ENCODE results near the gene DNAJC6.

DNAJC6 gene

DNA sequence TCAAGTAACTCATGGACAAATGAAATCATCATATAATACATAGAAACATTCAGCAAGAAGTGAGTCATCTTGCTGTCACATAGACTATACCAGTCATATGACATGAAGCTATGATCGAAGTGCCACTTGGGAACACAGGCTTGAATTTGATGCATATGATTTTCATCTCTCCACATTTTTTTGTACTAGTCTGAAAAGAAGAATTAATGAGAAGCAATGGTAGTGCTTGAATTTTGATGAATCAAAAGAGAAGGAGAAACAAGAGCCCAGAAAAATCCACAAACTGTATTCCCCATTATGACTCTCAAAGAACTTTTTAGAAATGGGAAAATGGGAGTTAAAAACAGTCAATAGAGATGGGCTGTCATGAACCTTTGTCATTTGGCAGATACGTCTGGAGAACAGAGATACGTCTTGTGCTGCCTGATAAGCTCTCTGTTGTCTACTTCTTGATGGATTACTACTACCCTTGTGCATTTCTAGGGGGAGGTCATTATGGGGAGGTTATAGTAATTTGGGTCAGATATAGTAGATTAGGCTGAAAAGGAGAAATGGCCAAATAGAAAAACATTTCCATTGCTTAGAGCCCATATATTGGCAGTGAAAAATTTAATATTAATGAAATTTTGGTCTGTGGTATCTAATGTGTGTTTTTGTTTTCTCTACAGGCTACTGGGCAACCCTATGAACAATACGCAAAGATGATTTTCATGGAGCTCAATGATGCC, 103.1 kb downstream of the DNAJC6 start:
- DNase-seq, result no peak

DNA sequence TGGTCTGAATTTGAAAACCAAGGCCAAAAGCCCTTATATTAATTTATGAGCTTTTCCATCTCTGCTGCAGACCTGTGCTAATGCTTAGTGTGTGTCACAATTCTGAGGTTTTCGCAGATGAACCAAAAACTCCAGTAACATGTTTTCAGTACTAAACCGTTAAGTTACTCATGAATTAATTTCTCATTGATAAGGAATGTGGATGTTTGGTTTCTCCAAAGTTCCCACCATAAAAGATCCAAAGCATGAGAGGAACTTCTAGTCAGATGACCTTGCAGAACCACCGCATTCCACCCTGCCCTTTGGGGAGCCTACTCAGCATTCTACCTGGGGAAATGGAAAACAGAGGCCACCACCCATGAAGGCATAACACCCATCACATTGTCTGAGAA, 103.6 kb downstream of the DNAJC6 start:
- DNase-seq, result no peak

DNA sequence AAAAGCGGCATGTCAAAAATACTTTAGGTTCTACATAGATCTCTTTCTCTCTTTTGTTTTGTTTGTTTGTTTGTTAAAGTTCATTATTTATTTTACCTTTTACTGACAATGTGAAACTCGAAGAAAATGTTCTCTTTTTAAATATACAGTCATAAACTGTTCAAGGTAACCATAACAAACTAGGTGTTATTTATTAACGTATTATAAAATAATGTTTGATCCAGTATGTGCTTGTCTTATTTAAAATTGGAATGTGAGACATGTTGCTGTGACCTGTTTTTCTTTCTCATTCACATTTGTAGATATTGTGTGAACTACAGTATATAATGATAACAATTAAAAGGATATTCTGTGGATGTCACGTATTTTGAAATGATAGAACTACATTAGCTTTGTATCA, 105.2 kb downstream of the DNAJC6 start:
- no peak for DNase-seq

DNA sequence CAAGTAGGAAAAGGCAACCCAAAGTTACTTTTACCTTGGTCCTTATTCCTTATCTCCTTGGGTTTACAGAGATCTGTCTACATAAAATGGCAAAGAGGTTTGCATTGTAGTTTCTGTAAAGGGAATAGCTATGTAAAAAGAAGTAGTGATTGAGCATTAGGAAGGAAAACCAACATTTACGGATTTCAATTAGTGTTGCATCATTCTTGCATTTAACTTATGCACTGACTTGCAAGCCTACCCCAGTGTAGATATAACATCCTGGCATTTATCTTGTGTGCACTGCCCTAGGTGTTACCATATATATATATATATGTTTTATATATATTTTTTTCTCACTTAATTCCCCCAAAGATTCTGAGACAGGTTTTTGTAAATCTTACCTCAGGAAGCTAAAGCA, 107.4 kb downstream of the DNAJC6 start:
- DNase-seq, result no peak

DNA sequence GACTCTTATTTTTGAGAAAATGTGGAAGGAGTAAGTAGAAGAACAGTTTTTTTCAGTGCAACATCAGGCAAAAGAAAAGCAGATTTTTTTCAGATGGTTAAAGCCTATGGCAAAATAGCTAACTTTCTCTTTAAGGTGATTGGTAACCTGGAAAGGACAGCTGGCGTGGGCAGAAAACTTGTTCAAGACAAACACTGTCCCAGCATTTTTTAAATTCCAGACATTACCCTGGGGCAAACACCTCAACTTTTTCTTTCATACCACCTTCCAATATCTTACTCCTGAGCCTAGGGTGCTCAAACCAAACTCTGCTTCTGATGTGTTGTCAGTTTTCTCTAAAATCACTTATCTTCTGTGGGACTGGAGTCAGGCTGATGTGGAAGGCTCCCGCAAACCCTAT, 108.4 kb downstream of the DNAJC6 start:
- DNase-seq, result no peak

DNA sequence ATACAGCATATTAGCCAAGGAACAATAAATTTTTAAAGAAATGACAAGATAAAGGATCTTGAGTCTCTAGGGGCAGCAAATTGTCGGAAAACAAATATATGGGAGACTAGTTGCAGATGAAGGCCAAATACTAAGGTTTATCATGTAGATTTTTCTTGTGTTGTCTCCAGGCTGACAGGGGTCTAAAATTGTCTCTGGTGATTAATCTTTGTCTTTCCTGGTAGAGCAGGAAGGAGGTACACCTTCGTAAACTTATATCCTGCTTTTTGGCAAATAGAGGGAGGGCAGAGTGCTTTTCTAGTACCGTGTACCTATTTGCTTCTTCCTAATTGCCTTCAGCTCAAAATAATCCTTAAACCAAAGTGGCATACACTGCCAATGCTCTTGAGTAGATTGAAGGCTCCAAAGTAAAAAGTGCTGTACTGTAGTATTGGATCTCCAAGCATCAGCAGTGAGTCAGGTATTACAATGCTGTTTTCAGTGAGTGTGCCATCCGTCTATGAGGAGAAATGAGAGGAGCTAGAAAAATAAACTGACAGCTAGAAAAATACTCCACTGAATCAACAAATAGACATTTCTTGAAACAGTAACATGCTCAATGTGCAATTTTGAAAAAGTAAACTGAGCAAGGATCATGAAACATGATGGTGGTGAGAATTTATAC, 109.3 kb downstream of the DNAJC6 start:
- DNase-seq, result no peak

DNA sequence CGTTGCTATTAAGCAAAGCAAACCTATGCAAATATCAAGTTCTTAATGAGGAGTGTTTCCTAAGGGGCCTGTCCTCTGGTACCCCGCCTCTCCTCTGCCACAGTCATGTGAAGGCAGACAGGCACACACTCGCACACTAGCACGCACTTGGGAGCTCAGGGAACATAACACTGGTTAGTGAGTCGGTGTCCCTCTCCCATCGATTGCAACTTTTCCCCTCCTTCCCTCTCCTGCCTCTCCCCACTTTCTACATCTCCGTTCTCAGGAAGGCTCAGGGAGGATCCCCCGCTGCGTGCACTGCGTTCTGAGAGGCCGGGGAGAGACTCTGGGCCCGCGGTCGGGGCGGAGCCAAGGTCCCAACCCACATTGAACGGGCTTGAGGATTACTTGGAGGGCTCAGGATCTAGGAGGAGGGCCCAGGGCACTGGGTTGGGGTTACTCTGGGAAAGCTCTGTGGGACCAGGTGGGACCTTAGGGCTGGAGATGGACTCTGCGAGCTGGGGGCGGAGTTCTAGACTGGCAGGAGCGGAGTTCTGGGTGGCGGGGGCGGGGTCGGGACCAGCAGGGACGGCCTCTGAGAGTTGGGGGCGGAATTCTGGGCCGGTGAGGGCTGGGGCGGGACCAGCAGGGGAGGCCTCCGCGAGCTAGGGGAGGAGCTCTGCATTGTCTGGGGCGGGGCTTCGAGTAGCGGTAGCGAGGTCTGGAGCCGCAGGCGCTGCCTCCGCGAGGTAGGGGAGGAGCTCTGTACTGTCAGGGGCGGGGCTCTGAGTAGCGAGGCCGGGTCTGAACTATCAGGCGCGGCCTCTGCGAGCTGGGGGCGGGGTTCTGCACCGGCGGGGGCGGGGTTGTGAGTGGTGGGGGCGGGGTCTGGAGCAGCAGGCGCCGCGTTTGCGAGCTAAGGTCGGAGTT, 110.6 kb downstream of the DNAJC6 start:
- DNase-seq, result peak; percentile 98

DNA sequence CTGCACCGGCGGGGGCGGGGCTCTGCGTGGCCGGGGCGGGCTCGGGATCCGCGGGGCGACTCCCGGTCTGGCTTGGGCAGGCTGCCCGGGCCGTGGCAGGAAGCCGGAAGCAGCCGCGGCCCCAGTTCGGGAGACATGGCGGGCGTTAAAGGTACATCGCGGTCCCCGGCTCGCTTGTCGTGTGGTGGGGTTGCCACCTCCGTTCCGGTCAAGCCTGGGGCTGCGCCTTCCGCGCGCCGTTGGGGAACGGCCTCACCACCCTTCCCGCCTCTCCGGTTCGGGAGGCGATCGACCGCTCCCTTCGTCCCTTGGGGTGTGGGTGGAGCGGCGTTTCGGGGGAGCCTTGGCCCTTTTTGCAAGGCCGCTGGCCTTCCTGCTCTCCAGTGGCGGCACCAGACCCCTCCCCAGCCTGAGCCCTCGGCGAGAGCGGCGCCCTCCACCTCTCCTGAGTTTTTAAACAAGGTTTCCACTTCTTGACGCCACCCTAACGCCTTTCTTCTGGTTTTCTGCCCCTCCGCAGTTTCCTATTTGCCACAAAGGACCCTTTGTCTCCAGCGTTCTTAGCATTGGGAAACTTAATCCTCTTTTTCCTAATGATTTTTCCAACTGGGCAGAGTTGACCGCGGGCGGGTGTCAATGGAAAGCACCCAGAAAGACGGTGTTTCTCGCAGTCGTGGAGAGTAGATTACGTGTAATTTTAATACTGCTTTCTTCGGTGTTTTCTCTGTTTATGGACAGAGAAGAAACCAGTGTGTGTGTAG, 111.4 kb downstream of the DNAJC6 start, which contains the start of the genes LEPR and LEPROT:
LEPR (plus strand) TSS at position 79 of the 761 bp plus-strand sequence. CDS start 144,898 bp downstream, outside the sequence.
LEPROT (plus strand) TSS at position 79 of the 761 bp plus-strand sequence; CDS start at position 136, 57 bp downstream.
- DNase-seq, result no peak

DNA sequence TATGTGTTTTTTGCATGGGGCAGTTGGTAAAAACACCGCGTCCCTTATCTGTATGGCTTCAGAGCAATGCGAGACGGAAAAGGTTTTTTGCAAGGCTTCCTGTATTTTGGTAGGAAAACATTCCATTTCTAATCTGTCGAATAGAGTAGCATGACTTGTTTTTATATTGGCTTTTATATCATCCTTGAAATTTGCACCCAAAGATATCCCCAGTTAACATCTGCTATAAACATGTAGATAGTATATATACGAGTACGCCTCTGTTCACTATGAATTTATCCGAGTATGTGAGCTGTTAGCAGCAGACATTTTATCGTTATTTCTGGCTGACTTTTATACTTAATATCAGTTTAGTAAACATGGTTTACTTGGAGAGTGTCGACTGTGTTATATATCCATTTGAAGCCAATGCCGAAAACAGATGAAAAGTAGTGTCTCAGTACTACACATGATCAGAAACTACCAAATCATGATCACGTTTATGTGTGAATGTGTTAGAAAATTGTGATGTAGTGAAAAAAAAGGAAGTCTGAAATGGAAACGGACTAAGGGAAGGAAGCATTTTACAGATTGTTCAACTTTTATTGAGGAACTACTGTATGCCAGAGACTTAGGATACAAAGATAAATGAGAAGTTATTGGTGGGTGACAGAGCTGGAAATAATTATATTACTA, 112.1 kb downstream of the DNAJC6 start:
- no peak for DNase-seq

DNA sequence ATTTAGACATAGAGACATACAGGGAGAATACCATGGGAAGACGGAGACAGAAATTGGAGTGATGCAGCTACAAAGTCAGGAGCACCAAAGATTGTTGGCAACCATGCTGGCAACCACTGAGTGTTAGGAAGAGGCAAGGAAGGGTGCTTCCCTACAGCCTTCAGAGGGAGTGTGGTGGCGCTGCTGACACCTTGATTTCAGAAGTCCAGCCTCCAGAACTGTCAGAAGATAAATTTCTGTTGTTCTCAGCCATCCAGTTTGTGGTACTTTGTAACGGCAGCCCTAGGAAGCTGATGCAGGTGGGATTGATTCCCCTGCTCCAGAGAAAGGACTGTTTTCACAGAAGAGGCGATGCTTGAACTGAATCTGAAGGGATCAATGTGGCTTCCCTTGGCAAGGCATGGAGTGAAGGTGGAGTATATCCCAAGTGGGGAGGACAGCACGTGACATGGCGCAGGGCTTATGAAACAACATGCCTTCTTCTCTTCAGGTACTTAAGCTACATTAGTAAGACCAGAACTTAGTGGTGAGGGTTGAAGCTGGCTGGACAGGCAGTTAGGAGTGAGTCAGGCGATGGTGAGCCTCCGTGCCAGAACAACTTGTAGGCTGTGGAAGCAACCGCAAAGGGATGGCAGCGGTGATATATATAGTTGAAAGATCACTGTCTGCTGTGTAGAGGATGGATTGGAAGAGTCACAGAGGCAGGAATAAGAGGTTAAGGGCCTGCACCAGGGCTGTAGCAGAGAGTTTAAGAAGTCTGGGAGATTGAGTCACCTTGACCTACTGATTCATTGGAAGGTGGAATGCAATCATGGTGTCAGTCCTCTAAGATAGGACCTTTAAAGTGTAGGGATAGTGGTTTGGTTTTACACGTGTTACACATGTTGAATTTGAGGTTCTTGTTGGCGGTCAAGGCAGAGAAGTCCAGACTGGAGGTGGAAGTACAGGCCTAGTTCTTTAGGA, 113.2 kb downstream of the DNAJC6 start:
- no peak for DNase-seq

DNA sequence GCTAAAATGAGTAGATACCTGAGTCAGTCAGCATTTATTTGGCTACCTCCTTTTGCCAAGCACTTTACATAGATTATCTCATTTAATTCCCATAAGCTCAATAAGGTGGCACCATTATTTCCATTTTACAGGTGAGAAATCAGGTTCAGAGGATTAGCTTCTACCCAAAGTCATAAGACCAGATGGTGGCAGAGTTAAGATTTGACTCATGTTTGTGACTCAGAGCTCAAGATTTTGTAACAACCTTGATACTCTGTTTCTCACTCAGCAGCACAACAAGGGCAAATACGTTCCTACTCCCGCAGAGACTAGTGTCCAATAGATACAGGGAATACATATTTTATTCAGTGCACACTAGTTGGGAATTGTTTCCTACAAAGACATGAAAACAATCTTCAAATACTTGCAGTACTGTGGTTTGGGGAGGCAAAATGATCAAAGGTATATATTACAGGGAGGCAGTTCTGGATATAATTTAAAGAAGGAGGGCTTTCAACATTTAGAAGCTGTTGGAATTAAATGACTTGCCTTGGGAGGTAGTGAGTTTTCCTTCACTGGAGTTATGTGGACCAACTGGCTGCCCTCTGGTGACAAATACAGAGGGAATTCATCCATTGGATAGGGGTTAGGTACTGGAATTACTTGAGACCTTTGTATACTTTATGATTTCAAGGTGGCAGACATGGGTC, 114.7 kb downstream of the DNAJC6 start:
- DNase-seq, result no peak

DNA sequence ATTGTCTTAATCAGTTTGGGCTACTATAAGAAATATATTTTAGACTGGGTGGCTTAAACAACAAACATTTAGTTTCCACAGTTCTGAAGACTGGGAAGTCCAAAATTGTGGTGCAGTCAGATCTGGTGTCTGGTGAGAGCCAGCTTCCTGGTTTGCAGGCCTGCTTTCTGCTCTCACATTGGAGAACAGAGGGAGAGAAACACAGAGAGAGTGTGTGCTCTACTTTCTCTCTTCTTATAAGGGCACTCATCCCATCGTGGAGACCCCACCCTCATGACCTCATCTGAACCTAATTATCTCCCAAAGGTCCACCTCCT, 115.2 kb downstream of the DNAJC6 start:
- DNase-seq, result no peak

DNA sequence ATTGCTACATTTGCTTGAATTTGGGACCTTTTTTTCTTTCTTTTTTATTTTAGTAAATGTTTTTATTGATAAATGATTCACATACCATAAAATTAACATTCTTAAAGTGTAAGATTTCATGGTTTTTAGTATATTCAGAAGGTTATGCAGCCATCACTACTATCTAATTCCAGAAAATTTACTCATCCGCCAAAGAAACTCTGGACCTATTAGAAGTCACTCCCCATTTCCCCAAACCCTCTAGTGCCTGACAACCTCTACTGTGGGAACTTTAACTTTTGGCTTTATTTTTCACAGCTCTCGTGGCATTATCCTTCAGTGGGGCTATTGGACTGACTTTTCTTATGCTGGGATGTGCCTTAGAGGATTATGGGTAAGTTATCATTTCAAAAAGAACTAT, 115.7 kb downstream of the DNAJC6 start:
- no peak for DNase-seq

DNA sequence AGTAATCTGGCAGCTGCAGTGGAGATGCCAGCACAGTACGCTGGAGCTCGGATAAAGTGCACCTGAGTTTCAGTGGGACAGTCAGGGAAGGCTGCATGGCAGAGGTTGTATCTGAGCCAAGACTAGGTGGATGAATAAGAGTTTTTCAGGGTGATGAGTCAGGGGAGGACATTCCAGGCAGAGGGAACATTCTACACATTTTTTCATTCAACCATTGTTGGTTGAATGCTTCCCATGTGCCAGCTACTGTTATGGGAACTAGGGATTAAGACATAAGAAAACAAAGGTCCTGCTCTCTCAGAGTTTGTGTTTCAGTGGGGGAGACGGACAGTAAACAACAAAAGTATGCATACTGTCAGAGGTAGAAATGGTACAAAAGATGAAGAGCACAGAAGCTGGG, 116.4 kb downstream of the DNAJC6 start:
- no peak for DNase-seq

DNA sequence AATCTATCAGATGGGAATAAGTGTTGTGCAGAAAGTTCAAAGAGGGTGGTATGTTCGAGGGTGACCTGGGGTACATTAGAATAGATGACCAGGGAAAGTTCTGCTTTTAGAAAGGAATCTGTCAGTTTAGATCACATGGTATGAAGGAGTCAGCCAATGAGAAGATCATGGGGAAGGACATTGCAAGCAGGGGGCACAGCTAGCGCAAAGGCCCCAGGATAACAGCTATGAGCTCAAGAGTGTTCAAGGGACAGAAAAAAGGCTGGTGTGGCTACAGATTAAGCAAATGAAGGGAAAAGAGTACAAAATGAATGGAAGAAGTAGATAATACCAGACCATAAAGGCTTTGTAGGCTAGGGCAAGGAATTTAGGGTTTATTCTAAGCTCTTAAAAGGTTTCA, 119.7 kb downstream of the DNAJC6 start:
- no peak for DNase-seq

DNA sequence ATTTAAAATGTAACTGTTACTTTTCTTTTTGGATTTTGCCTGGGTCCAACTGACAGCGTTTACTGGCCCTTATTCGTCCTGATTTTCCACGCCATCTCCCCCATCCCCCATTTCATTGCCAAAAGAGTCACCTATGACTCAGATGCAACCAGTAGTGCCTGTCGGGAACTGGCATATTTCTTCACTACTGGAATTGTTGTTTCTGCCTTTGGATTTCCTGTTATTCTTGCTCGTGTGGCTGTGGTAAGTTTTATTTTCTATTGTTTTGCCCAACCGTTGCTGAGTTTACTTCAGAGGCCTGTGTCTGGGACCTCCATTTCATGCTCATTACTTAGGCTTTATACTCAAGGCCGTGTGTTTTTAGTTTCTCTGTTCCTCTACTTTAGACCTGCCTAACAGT, 120.5 kb downstream of the DNAJC6 start:
- no peak for DNase-seq

DNA sequence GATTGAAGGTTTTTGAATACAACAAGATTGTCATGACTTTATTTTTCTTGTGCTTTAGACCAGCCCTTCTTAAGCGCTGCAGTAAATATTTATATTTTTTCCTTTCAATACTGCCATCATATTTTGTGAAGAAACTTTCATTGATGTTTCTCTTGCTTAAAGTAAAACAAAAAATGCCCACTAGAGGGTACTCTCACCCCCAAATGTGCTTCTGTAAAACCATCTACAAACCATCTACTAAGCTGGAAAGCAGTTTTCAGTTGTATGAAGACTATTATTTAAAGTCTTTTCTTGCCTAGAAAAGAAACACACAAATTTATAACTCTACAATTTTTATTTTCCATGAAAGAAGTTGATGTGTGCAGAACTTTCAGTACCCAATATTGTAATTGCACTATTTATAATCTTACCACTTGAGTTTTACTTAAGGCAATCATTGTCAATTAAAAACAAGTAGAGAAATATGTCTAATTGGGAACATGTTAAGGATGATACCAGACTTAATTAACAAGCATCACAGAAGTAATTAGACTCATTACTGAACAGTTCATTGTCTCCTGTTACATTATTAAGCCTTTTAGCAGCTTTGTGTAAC, 121.9 kb downstream of the DNAJC6 start:
- no peak for DNase-seq

DNA sequence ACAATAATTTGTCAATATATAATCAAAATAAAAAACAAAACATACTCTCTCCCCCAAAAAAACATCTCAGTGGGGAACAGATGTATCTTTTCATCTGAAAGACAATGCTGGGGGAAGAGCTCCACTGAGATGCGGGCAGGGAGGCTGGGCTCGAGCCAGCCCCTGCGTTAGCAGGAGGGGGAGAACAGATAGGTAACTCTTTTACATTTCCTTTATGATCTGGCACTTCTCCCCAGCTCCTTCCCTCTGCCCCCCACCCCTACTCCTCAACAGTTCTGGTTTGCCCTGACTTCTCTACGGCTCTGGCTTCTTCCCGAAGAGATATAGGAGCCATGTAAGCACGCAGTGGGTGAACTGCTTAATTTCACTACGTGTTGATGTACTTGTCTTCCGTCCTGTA, 123.6 kb downstream of the DNAJC6 start:
- no peak for DNase-seq

DNA sequence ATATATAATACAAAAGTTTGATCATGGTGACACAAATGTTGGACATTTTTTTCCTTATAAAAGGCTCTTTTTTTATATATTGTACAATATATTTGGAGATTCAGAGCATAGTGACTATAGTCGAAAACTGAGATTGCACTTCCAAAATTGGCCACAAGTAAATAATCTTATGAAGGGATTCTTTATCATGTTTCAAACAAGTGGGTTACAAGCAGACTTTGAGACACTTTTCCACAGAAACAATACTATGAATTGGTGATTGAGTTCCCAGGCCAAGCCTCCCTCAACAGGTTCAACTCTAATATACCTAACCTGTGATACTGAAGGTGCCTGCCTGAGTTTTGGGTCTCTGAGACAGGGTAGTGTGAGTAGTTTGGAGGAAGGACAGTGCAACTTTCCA, 124.9 kb downstream of the DNAJC6 start:
- no peak for DNase-seq

DNA sequence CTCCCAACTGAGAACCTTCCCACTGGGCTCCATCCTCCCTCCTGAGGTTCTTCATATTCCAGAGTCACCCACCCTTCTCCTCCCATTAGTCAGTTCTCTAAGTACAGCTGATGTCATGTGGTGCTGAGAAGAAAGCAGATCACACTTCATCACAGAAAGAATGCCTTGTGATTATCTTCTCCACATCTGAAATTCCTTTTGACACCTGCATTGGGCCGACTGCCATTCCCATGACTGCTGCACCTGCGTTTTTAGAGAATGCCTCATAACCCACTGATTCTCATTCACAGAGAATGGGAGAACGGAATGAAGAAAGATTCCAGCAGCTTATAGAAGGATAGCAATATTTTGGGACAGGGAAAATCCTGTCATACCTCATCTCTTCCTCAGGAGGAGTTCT, 125.4 kb downstream of the DNAJC6 start:
- no peak for DNase-seq

Measured in stimulated activated CD4-positive, alpha-beta T cell treated with anti-CD3 and anti-CD28 coated beads, Interleukin-12 subunit alpha, Interleukin-12 subunit beta, amount 100 ng/mL, for 4 hours (primary cell).